GM18868 (cell line): Measurements from ENCODE around the gene ZMYM5.
"Not testable (repeated sequence)": the region's sequence is repeated elsewhere in the genome, so short reads cannot be mapped to it uniquely, and the experiment has no call there.

Experiments
- ATAC-seq: cut with Tn5 transposase; IDR thresholded peaks from one replicate; pipeline ENCODE4 v1.9.1; 2021; ENCODE audit warnings: mild to moderate bottlenecking, moderate library complexity; ENCODE audit not compliant: unreplicated experiment

Gene ZMYM5

GRCh38 chr13:19863323-19864023, at the start of gene ZMYM5:
Gene ZMYM5, minus strand, starts transcription at chr13:19863649. Its CDS starts 11,469 bp downstream, at chr13:19852180.
- peak; percentile 86 for ATAC-seq

- no peak for ATAC-seq
Observed at GRCh38 chr13:19910336-19911072, 47.1 kb upstream of the ZMYM5 start.

GRCh38 chr13:19908350-19908986, 45.0 kb upstream of the ZMYM5 start:
- ATAC-seq = no peak

DNA sequence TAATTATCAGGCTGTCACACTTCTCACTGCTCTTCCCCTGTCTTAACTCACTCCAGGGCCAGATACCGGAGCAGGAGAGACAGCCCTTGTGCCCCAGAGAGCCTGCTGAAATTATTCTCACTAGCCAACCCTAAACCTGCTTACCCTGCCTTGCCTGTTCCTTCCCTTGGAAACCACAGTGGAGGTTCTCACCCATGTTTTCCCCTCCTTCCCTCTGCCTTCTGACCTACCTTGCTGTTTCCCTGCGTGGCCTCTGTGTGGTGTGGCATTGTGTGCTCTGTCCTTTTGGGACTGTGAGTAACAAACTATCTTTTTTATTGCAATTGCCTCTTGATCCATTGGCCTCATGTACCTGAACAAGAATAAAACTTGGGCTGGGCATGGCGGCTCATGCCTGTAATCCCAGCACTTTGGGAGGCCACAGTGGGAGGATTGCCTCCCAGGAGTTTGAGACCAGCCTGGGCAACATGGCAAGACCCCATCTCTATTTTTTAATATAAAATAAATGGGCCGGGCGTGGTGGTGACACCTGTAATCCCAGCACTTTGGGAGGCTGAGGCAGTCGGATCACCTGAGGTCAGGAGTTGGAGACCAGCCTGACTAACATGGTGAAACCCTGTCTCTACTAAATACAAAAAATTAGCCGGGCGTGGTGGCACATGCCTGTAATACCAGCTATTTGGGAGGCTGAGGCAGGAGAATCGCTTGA, 42.2 kb upstream of the ZMYM5 start:
- ATAC-seq = not testable (repeated sequence)

DNA sequence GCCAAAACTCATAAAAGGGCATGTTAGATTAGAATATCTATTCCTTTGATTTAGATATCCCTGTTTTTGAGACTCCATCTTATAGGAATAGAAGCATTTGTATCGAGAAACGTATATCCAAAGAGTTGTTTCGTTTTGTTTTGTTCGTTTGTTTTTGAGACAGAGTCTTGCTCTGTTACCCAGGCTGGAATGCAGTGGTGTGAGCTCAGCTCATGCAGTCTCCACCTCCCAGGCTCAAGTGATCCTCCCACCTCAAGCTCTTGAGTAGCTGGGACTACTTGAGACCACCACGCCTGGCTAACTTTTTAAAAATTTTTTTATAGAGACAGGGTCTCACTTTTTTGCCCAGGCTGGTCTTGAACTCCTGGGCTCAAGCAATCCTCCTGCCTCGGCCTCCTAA, 26.6 kb upstream of the ZMYM5 start:
- ATAC-seq = no peak

DNA sequence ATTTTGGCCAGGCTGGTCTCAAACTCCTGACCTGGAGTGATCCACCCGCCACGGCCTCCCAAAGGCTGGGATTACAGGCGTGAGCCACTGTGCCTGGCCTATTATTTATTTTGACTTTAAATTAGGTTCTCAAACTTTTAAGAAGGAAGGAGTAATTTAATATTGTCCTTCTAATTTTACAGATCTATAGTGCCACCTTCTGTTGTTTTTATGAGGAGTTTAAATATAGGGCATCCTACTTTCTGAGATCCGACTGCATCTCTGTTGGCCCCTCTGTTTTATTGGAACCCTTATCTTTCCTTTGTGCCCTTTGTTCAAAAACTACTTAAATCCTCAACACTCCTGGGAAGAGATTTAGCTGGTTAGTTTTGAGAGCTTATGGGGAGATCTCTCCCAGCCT, 25.4 kb upstream of the ZMYM5 start:
- no peak for ATAC-seq

DNA sequence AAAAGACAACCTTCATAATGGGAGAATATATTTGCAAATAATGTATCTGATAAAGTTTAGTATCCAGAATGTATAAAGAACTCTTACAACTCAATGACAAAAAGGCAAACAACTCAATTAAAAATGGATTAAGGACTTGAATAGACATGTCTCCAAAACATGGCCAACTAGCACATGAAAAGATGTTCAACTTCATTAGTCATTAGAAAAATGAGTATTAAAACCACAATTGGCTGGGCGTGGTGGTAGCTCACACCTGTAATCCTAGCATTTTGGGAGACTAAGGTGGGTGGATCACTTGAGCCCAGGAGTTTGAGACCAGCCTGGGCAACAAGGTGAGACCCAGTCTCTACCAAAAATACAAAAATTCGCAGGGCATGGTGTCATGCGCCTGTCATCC, 18.8 kb upstream of the ZMYM5 start:
- ATAC-seq = no peak

DNA sequence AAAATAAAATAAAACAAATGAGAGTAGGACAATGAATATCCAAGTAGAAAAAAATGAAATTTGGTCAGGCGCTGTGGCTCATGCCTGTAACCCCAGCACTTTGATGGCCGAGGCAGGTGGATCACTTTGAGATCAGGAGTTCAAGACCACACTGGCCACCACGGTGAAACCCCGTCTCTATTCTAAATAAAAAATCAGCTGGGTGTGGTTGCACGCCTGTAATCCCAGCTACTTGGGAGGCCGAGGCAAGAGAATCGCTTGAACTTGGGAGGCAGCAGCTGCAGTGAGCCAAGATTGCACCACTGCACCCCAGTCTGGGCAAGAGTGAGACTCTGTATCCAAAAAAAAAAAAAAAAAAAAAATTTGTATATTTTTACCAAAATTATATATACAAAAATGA, 18.2 kb upstream of the ZMYM5 start:
- ATAC-seq = no peak

- peak; percentile 9 for ATAC-seq
Observed at GRCh38 chr13:19864746-19865309, 1.4 kb upstream of the ZMYM5 start.

DNA sequence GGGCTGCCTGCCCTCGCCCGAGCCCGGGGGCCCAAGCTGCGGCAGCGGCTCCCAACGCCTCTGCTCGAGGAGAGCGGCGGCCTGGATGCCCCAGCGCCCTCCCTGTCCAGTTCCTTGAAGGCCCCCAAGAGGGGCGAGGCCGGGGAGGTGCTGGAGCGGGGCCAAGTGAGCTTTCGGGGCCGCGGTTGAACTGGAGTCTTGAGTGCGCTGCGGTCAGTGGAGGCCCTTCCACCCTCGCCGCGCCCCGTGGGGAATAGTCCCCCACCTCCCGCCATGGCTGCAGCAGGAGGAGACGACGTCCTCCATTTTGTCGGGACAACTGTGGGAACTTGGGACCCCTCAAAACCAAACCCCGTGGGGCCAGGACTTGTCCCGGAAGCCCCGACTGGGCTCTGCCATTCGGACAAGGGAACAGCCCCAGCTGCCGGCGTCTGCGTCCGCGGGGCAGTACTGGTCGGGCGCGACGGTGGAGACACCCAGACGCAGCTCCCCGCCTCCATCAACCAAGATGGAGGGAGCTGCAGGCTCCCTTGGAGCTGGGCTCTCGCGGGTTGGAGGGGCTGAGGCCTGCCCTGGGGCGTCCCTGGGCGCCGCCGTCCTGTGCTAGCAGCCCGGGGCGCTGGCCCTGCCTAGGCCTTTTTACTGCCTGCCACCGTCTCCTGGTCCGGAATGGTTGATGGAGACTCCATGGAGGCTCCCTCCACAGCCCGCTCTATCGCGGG, 736 bp upstream of the ZMYM5 start:
- ATAC-seq = peak; percentile 23

GRCh38 chr13:19862481-19863313, 752 bp downstream of the ZMYM5 start:
- no peak for ATAC-seq

DNA sequence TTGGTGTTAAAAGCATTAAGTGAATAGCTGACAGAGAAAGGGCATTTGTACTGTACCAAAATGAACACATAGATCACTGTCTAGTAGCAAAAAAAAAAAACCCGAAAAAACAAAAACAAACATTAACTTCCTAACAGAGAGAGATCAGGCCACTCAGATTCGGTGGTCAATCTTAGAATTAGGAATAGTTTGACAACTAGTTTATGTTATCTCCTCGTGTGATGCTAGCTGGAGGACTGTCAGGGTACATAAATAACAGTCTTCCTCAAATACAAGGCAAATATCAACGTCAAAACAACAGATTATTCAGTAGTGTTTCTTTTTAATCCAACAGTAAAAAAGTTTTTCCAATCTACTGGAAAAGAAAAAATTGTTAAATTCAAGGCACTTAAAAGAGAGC, 1.7 kb downstream of the ZMYM5 start:
- no peak for ATAC-seq

DNA sequence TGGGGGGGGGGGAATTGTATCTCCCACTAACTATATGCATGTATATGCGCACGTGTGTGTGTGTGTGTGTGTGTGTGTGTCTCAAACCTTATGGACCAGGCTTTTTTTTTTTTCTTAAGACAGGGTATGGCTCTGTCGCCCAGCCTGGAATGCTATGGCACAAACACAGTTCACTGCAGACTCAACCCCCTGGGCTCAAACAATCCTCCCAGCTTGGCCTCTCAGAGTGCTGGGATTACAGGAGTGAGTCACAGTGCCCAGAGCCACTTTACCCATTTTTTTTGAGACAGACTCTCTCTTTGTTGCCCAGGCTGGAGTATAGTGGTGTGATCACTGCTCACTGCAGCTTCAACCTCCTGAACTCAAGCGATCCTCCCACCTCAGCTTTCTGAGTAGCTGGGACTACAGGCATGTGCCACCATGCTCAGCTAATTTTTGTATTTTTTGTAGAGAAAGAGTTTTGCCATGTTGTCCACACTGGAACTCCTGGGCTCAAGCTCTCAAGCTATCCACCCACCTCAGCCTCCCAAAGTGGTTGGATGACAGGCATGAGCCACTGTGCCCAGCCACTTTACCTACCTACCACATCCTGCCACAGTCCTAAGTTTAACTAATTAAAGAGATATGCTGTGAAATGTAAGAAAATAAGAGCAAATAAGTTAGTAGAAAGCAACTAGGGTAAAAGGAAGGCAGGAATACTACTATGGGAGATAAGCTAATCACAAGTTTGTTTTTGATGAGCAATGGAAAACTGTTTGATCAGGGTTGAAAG, 2.4 kb downstream of the ZMYM5 start:
- ATAC-seq = no peak

DNA sequence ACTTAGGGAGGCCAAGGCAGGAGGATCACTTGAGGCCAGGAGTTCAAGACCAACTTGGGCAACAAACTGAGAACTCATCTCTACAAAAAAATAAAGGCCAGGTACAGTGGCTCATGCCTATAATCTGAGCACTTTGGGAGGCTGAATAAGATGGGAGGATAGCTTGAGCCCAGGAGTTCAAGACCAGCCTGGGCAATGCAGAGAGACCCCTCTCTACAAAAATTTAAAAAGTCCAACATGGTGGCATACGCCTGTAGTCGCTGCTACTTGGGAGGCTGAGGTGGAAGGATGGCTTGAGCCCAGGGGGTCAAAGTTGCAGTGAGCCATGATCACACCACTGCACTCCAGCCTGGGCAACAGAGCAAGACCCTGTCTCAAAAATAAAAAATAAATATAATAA, 5.8 kb downstream of the ZMYM5 start:
- not testable (repeated sequence) for ATAC-seq

DNA sequence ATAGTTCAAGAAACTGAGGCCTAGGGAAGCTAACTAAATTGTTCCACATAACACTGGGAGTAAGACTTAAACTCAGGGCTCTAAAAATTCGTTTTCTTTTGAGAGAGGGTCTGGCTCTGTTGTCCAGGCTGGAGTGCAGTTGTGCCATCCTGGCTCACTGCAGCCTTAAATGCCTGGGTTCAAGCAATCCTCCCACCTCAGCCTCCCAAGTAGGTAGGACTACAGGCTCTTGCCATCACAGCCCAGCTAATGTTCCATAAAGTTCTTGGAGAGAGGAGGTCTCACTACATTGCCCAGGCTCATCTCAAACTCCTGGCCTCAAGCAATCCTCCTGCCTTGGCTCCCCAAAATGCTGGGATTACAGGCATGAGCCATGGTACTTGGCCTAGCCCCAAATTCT, 10.7 kb downstream of the ZMYM5 start:
- ATAC-seq = no peak

- ATAC-seq = peak; percentile 58
Observed at GRCh38 chr13:19845758-19846157, 17.7 kb downstream of the ZMYM5 start.

DNA sequence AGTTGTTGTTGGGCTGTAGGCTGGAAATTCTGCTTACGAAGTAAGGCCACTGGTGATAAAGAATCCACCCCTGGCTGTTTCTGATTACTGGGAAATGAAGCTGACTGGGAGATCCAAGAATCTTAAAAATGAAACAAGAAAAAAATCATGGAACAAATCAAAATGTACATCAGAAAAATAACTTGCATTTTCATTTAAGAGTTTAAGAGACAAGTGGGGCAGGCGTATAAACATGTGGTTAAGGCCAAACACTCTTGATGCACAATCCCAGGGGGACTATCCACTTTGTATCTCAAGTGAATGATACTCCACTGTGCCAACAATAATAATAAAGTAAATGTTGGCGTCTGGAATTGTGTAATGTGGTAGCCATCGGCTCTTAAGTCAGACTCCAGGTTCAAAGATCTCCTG, 24.6 kb downstream of the ZMYM5 start:
- no peak for ATAC-seq

GRCh38 chr13:19836472-19836871, 27.0 kb downstream of the ZMYM5 start:
- ATAC-seq = no peak

DNA sequence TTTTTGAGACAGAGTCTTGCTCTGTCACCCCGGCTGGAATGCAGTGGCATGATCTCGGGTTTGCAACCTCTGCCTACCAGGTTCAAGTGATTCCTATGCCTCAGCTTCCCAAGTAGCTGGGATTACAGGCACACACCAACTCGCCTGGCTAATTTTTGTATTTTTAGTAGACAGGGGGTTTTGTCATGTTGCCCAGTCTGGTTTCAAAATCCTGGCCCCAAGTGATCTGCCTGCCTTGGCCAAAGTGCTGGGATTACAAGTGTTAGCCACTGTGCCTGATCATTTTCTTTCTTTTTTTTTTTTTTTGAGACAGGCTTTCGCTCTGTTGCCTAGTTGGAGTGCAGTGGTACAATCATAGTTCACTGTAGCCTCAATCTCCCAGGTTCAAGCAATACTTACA, 28.7 kb downstream of the ZMYM5 start:
- no peak for ATAC-seq
